SK-N-MC (cell line): ENCODE data around the gene SRGAP3.

ENCODE experiments used
- DNase-seq: peaks from one replicate; pipeline ENCODE4 v3.0.0-alpha.2; 2011; ENCODE audit warnings: low read depth, low spot score
- H3K27ac ChIP-seq: fragments of 200-600 bp; sonication (generic); 2 replicates; pipeline ENCODE4 v1.5.1; 2016; ENCODE audit warnings: mixed run types
- H3K36me3 ChIP-seq: fragments of 200-600 bp; sonication (generic); 2 replicates; pipeline ENCODE4 v1.6.1; 2017; ENCODE audit warnings: antibody characterized with exemption, low read length, mixed read lengths; ENCODE audit not compliant: insufficient read depth
- H3K4me3 ChIP-seq: fragments of 200-600 bp; sonication (generic); 2 replicates; pipeline ENCODE4 v1.5.1; 2016
- H3K9ac ChIP-seq: fragments of 200-600 bp; sonication (generic); 2 replicates; pipeline ENCODE4 v1.8.0; 2017; ENCODE audit warnings: mixed run types, mixed read lengths; ENCODE audit not compliant: insufficient read length
- H3K9me3 ChIP-seq: fragments of 200-600 bp; sonication (generic); 2 replicates; pipeline ENCODE4 v1.6.1; 2017; ENCODE audit warnings: low read depth, mild to moderate bottlenecking, antibody characterized with exemption, low read length, moderate library complexity, mixed read lengths
- EZH2 ChIP-seq: fragments of 200-600 bp; sonication (generic); IDR thresholded peaks from one replicate; pipeline ENCODE4 v1.6.1; 2017; ENCODE audit warnings: antibody characterized with exemption
- FOXP2 ChIP-seq: optimal IDR thresholded peaks from 2 replicates; pipeline ENCODE3; 2011; ENCODE audit warnings: mild to moderate bottlenecking, moderate library complexity; ENCODE audit not compliant: insufficient read depth; ENCODE audit errors: extremely low read length, control extremely low read depth
- POLR2AphosphoS5 ChIP-seq: IDR thresholded peaks from 2 replicates; pipeline ENCODE4 v1.6.1; 2012; ENCODE audit warnings: mild to moderate bottlenecking, low read depth, low read length, borderline replicate concordance

SRGAP3 gene

GRCh38 chr3:9149566-9149965, 99.9 kb downstream of the SRGAP3 start:
- Histone ChIP-seq H3K9me3 (no peaks in the 10 kb centered on the region), H3K4me3 (no peak overlapping the region), H3K36me3 (no peaks in the 10 kb centered on the region), H3K27ac (no peak overlapping the region), H3K9ac (no peak overlapping the region)
- DNase-seq: no peak
- TF ChIP-seq FOXP2 (no peak), EZH2 (no peak), POLR2AphosphoS5 (no peak)

- H3K36me3 ChIP-seq: no peaks in the 10 kb centered on the region
- DNase-seq: no peak
- no peak overlapping the region for H3K27ac ChIP-seq
- H3K9ac ChIP-seq: no peak overlapping the region
- no peak overlapping the region for H3K4me3 ChIP-seq
- H3K9me3 ChIP-seq: no peaks in the 10 kb centered on the region
- TF ChIP-seq POLR2AphosphoS5 (no peak), EZH2 (no peak), FOXP2 (no peak)
These were observed 101.6 kb downstream of the SRGAP3 start for GRCh38 chr3:9147896-9148266.

DNA sequence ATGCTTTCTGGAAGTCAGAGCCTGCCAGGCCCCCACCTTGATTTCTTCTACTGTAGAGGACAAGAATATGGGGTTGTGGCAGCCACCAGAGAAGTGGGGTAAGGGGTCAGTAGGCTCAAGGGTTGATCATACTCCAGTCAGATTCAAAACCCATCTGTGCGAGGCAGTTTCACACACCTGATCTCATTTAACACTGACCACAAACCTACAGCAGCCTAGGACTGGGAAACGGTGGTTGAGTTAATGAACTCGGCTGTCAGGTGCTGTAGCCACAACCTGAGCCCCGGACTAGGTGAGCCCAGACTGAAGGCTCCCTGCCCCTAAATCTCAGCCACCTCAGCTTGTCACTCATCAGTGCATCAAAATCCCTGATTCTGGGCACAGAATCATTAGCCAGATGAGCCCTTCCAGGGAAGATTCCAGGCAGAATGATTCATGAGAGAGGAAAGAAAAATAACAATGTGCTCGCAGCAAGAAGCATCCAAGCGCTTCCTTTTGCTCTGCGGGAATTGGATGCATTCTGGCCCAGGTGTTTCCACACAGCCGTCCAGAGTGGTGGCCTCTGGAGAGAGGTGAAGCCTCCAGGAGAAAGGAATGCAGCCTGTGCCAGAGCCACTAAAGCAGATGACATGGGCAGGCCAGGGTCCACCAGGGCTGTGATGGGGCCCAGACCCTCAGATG, 102.1 kb downstream of the SRGAP3 start:
- H3K4me3 ChIP-seq: no peak overlapping the region
- H3K36me3 ChIP-seq: no peaks in the 10 kb centered on the region
- no peaks in the 10 kb centered on the region for H3K9me3 ChIP-seq
- no peak overlapping the region for H3K27ac ChIP-seq
- H3K9ac ChIP-seq: no peak overlapping the region
- no peak for DNase-seq
- TF ChIP-seq POLR2AphosphoS5 (no peak), FOXP2 (no peak), EZH2 (no peak)

GRCh38 chr3:9146367-9147071, 102.9 kb downstream of the SRGAP3 start:
- Histone ChIP-seq H3K36me3 (no peaks in the 10 kb centered on the region), H3K4me3 (no peak overlapping the region), H3K27ac (no peak overlapping the region), H3K9ac (no peak overlapping the region), H3K9me3 (no peaks in the 10 kb centered on the region)
- DNase-seq: no peak
- no peak for TF ChIP-seq POLR2AphosphoS5
- no peak for TF ChIP-seq EZH2
- no peak for TF ChIP-seq FOXP2

DNA sequence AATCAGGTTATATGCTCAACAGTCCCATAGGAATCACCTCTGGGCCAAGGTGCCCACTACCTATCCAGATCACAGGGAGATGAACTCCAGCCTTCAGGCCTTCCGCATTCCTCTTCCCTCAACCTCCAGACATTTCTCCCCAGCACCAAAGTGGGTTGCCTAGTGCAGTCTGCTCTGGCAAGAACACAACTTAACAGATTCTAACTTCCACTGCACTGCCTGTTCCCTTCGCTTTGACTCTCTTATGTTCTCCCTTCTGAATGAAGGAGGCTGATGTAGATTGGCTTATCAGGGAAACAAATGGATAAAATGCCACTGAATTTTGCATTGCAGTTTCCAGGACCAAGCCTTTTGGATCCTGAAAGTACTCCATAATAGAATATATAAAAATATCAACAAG, 106.3 kb downstream of the SRGAP3 start:
- no peak for DNase-seq
- Histone ChIP-seq H3K27ac (no peak overlapping the region), H3K36me3 (no peaks in the 10 kb centered on the region), H3K9me3 (no peaks in the 10 kb centered on the region), H3K4me3 (no peak overlapping the region), H3K9ac (no peak overlapping the region)
- no peak for TF ChIP-seq FOXP2
- TF ChIP-seq EZH2: no peak
- no peak for TF ChIP-seq POLR2AphosphoS5

- Histone ChIP-seq H3K27ac (no peak overlapping the region), H3K9me3 (no peaks in the 10 kb centered on the region)
- no peak for TF ChIP-seq EZH2
These were observed 107.1 kb downstream of the SRGAP3 start for GRCh38 chr3:9142362-9142761.

GRCh38 chr3:9141928-9142289, 107.5 kb downstream of the SRGAP3 start:
- Histone ChIP-seq H3K9me3 (no peaks in the 10 kb centered on the region), H3K4me3 (0 out of 2 replicates have a peak overlapping the region, but pooled peaks have one; percentile 22), H3K27ac (peak overlapping the region; percentile 25; the same call in 1 of the 2 replicates), H3K9ac (no peak overlapping the region), H3K36me3 (no peaks in the 10 kb centered on the region)
- TF ChIP-seq EZH2: no peak
- no peak for TF ChIP-seq POLR2AphosphoS5
- TF ChIP-seq FOXP2: no peak
- DNase-seq: peak; percentile 48

More at GRCh38 chr3:9142362-9142761, 107.1 kb downstream of the SRGAP3 start:
- Histone ChIP-seq H3K4me3 (no peak overlapping the region), H3K36me3 (no peaks in the 10 kb centered on the region), H3K9ac (no peak overlapping the region)
- no peak for DNase-seq

- TF ChIP-seq POLR2AphosphoS5 (no peak), FOXP2 (no peak), EZH2 (no peak)
- no peak overlapping the region for H3K4me3 ChIP-seq
- H3K9ac ChIP-seq: no peak overlapping the region
- no peak overlapping the region for H3K27ac ChIP-seq
- DNase-seq: no peak
- no peaks in the 10 kb centered on the region for H3K9me3 ChIP-seq
- no peaks in the 10 kb centered on the region for H3K36me3 ChIP-seq
These were observed 110.1 kb downstream of the SRGAP3 start for GRCh38 chr3:9139366-9139765.
